Measurements from ENCODE around the gene KIF21A. TPM values are rescaled to one million over a fixed set of nuclear protein-coding genes. Genes with fewer than 3 reads are reported as not detected.

Gene KIF21A, protein sequence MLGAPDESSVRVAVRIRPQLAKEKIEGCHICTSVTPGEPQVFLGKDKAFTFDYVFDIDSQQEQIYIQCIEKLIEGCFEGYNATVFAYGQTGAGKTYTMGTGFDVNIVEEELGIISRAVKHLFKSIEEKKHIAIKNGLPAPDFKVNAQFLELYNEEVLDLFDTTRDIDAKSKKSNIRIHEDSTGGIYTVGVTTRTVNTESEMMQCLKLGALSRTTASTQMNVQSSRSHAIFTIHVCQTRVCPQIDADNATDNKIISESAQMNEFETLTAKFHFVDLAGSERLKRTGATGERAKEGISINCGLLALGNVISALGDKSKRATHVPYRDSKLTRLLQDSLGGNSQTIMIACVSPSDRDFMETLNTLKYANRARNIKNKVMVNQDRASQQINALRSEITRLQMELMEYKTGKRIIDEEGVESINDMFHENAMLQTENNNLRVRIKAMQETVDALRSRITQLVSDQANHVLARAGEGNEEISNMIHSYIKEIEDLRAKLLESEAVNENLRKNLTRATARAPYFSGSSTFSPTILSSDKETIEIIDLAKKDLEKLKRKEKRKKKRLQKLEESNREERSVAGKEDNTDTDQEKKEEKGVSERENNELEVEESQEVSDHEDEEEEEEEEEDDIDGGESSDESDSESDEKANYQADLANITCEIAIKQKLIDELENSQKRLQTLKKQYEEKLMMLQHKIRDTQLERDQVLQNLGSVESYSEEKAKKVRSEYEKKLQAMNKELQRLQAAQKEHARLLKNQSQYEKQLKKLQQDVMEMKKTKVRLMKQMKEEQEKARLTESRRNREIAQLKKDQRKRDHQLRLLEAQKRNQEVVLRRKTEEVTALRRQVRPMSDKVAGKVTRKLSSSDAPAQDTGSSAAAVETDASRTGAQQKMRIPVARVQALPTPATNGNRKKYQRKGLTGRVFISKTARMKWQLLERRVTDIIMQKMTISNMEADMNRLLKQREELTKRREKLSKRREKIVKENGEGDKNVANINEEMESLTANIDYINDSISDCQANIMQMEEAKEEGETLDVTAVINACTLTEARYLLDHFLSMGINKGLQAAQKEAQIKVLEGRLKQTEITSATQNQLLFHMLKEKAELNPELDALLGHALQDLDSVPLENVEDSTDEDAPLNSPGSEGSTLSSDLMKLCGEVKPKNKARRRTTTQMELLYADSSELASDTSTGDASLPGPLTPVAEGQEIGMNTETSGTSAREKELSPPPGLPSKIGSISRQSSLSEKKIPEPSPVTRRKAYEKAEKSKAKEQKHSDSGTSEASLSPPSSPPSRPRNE (N-terminal part only)
- total RNA-seq, result 10 to 100 TPM in 4 of 5 donors, 1 to 10 TPM in 1; 9.9 to 19.6 (median 13.2) TPM
- 26.8 TPM for total RNA-seq (2013)
- total RNA-seq, result 20.8 to 179 (median 43.8) reads per million in 29 experiments

DNA sequence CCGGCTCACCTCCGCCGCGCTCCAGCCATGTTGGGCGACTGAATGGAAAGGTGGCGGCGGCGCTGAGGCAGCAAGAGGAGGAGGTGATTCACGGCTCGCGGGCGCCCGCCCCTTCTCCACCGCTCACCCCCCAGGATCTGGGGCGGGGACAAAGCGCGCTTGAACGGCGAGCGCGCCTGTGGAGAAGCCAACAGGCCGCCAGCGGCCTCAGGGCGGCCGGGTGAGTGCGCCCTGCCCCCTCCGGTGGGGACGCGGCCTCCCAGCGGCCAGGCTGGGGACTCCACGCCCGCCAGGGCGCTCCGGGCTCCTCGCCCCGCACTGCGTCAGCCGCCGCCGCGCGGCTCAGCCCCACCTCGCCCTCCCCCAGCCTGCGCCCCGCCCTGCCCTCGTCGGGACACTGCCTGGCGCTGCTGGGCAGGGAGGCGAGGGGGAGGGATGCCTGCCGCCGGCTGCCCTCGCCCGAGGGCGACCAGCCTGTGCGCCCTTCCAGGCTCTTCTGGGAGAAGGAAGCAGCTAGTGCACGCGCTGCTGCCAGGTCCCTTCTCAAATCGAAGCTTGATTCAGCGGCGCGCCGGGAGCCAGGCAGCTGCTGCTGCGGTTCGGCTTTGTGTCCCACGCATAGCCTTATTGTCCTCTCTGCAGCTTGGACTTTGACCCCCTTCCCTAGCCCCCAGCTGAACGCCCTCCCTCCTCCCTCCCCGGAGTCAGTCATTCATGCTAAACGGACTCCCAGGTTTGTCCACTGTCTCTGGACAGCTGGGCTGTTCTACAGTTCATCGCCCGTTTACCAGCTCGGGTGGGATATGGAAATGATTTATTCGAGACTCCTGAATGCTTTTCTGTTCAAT, at the start of gene KIF21A:
KIF21A (minus strand) TSS at position 40 of the 848 bp plus-strand sequence. CDS start 150 bp downstream, outside the sequence.
- H3K27ac ChIP-seq (ENCODE audit: low read length), result peak within 1 kb of the TSS; percentile 78
- H3K27ac Mint-ChIP-seq, result peak within 1 kb of the TSS; percentile 93 to 94
- WGBS (ENCODE audit: insufficient coverage), result 0% methylated on average over 55 of the region's 72 CpGs
- no peaks in the 10 kb centered on the region for H3K36me3 ChIP-seq (ENCODE audit: control insufficient read depth in 2 of 2, extremely low read depth in 1 of 2, insufficient read depth in 1 of 2, low read length in 1 of 2)
- H3K27me3 Mint-ChIP-seq, result peaks cover 0 to 3% of the 10 kb centered on the region in 2 donors
- H3K4me3 ChIP-seq (ENCODE audit: control insufficient read depth in 1 of 2, extremely low read depth in 1 of 2, low read length in 1 of 2), result peak within 1 kb of the TSS; percentile 45 to 66
- peaks cover 13 to 23% (median 22%) of the 10 kb centered on the region in 3 donors for H3K4me1 Mint-ChIP-seq
- H3K9me3 ChIP-seq, result no peaks in the 10 kb centered on the region
- H3K36me3 Mint-ChIP-seq, result no peaks in the 10 kb centered on the region
- H3K4me3 Mint-ChIP-seq, result peak within 1 kb of the TSS; percentile 95 to 96 (median 95)
- DNase-seq (peak; percentile 72 to 93 (median 83)), ATAC-seq (replicated peaks in 1 of 4) (peak; percentile 88 to 91 (median 88))
- no peaks in the 10 kb centered on the region for H3K27me3 ChIP-seq (replicated peaks in 1 of 2; ENCODE audit: control insufficient read depth in 2 of 2, extremely low read depth in 1 of 2, insufficient read depth in 2 of 2, low read length in 1 of 2)
- ChIA-PET CTCF (interaction anchor here in 1 of 2 donors (0.6 to 1.8 kb wide), 4 partner anchors 12 to 176 kb away, joined by 3 to 6 read pairs (median 4); partner anchors contain the start of gene ABCD2), POLR2A (interaction anchor here in 1 of 2 donors (0.6 kb wide), 1 partner anchor 8 kb away, joined by 3 read pairs; no protein-coding TSS in a partner anchor)
- H3K9me3 Mint-ChIP-seq, result no peaks in the 10 kb centered on the region
- peaks cover 0 to 12% of the 10 kb centered on the region in 2 experiments for H3K4me1 ChIP-seq (ENCODE audit: control insufficient read depth in 1 of 2, extremely low read depth in 1 of 2, insufficient read depth in 2 of 2, low read length in 2 of 2)

DNA sequence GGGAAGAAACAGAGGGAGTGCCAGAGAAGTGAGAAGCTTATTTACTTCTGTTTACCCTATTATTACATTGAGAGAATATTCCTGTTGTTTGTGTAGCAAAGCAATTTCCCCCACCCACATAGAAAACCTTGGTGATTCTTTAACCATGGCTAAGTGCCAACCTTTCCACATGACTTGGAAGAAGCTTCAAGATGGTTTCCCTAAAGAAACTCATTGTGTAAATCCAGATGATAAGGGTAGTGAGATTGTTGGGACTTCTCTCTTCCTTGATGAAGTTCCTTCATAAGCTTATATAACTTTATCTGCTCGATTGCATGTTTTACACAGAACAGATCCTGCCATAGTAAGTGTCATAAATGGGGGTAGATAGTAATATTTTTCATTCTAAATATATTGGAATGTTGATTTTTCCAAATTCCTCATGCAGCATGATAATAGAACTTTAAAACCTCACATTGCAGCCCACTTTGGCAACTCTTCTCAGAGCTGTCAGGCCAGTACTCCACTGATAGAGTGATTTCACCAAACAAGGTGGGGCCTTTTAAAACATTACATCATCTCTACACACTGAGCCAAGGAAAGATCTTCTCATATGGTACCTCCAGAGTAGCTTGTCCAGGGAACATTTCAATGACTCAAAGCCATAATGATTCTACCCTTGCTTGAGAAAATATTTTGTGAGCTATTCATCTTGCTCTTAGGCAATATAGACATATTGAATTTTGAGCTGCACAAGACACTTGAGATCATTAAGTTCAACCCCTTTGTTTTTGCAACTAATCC, 47.8 kb upstream of the KIF21A start:
- peaks cover 3 to 5% (median 4%) of the 10 kb centered on the region in 3 donors for H3K9me3 Mint-ChIP-seq
- H3K36me3 Mint-ChIP-seq, result peaks cover 3% of the 10 kb centered on the region
- H3K4me1 Mint-ChIP-seq, result no peaks in the 10 kb centered on the region
- ATAC-seq (replicated peaks in 1 of 4), result no peak
- Histone ChIP-seq H3K9me3 (no peaks in the 10 kb centered on the region), H3K27me3 (replicated peaks in 1 of 2; ENCODE audit: control insufficient read depth in 2 of 2, extremely low read depth in 1 of 2, insufficient read depth in 2 of 2, low read length in 1 of 2) (no peaks in the 10 kb centered on the region), H3K4me1 (ENCODE audit: control insufficient read depth in 1 of 2, extremely low read depth in 1 of 2, insufficient read depth in 2 of 2, low read length in 2 of 2) (no peaks in the 10 kb centered on the region), H3K4me3 (ENCODE audit: control insufficient read depth in 1 of 2, extremely low read depth in 1 of 2, low read length in 1 of 2) (no peak overlapping the region), H3K36me3 (ENCODE audit: control insufficient read depth in 2 of 2, extremely low read depth in 1 of 2, insufficient read depth in 1 of 2, low read length in 1 of 2) (no peaks in the 10 kb centered on the region), H3K27ac (ENCODE audit: low read length) (no peak overlapping the region)
- ChIA-PET CTCF (no interaction called here), POLR2A (interaction anchor here in 1 of 2 donors (0.5 kb wide), 1 partner anchor 84 kb away, joined by 3 read pairs; no protein-coding TSS in a partner anchor)
- DNase-seq, result no peak
- no peaks in the 10 kb centered on the region for H3K27me3 Mint-ChIP-seq
- no peak overlapping the region for H3K27ac Mint-ChIP-seq
- no CpG with 5 or more reads among the region's 1 CpG for WGBS (ENCODE audit: insufficient coverage)
- no peak overlapping the region for H3K4me3 Mint-ChIP-seq

DNA sequence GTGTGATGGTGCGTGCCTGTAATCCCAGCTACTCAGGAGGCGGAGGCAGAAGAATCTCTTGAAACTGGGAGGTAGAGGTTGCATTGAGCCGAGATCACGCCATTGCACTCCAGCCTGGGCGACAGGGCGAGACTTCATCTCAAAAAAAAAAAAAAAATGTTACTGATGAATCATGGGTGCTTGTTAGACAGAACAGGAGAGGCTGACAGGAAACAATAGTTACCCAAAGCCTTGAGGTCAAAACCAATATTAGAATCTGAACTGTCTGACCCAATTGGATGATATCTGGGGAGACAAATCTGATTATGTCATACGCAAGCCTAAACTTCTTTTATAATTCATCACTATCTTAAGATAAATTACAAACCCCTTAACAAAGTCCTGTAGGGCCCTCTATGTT, 40.7 kb upstream of the KIF21A start:
- Mint-ChIP-seq H3K4me1 (no peaks in the 10 kb centered on the region), H3K27ac (no peak overlapping the region), H3K36me3 (peaks cover 26% of the 10 kb centered on the region), H3K9me3 (peaks cover 0 to 3% (median 0%) of the 10 kb centered on the region in 3 donors), H3K4me3 (no peak overlapping the region), H3K27me3 (no peaks in the 10 kb centered on the region)
- Histone ChIP-seq H3K36me3 (ENCODE audit: control insufficient read depth in 2 of 2, extremely low read depth in 1 of 2, insufficient read depth in 1 of 2, low read length in 1 of 2) (no peaks in the 10 kb centered on the region), H3K27me3 (replicated peaks in 1 of 2; ENCODE audit: control insufficient read depth in 2 of 2, extremely low read depth in 1 of 2, insufficient read depth in 2 of 2, low read length in 1 of 2) (no peaks in the 10 kb centered on the region), H3K9me3 (no peaks in the 10 kb centered on the region), H3K4me3 (ENCODE audit: control insufficient read depth in 1 of 2, extremely low read depth in 1 of 2, low read length in 1 of 2) (no peak overlapping the region), H3K4me1 (ENCODE audit: control insufficient read depth in 1 of 2, extremely low read depth in 1 of 2, insufficient read depth in 2 of 2, low read length in 2 of 2) (no peaks in the 10 kb centered on the region), H3K27ac (ENCODE audit: low read length) (no peak overlapping the region)
- ATAC-seq (replicated peaks in 1 of 4) (no peak), DNase-seq (no peak)
- CTCF ChIA-PET, result no interaction called here
- WGBS (ENCODE audit: insufficient coverage), result 87% methylated on average over 3 of the region's 7 CpGs
- POLR2A ChIA-PET, result no interaction called here

DNA sequence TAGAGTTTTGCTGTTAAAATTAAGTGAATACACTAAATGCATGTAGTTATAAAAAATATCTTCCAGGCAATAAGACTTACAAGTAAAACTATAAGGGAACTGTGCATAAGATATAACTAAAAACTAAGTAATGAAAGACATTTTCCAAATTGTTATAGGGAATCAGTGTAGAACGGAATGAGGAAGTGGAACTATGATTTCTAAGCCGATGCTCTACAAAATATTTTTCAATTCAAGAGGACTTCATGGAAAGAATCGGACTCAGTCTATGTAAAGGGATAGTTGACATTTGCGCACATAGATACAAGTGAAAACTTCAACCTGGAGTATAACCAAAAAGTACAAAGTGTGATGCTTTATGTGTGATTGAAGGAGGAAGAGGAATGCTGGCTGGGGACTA, 40.1 kb upstream of the KIF21A start:
- DNase-seq (no peak), ATAC-seq (replicated peaks in 1 of 4) (no peak)
- Histone ChIP-seq H3K27ac (ENCODE audit: low read length) (no peak overlapping the region), H3K27me3 (replicated peaks in 1 of 2; ENCODE audit: control insufficient read depth in 2 of 2, extremely low read depth in 1 of 2, insufficient read depth in 2 of 2, low read length in 1 of 2) (no peaks in the 10 kb centered on the region), H3K4me1 (ENCODE audit: control insufficient read depth in 1 of 2, extremely low read depth in 1 of 2, insufficient read depth in 2 of 2, low read length in 2 of 2) (no peaks in the 10 kb centered on the region), H3K9me3 (no peaks in the 10 kb centered on the region), H3K36me3 (ENCODE audit: control insufficient read depth in 2 of 2, extremely low read depth in 1 of 2, insufficient read depth in 1 of 2, low read length in 1 of 2) (no peaks in the 10 kb centered on the region), H3K4me3 (ENCODE audit: control insufficient read depth in 1 of 2, extremely low read depth in 1 of 2, low read length in 1 of 2) (no peak overlapping the region)
- peaks cover 0 to 3% (median 0%) of the 10 kb centered on the region in 3 donors for H3K9me3 Mint-ChIP-seq
- CTCF ChIA-PET, result no interaction called here
- POLR2A ChIA-PET, result no interaction called here
- no peaks in the 10 kb centered on the region for H3K27me3 Mint-ChIP-seq
- H3K4me3 Mint-ChIP-seq, result no peak overlapping the region
- H3K27ac Mint-ChIP-seq, result no peak overlapping the region
- peaks cover 29% of the 10 kb centered on the region for H3K36me3 Mint-ChIP-seq
- no peaks in the 10 kb centered on the region for H3K4me1 Mint-ChIP-seq
- WGBS (ENCODE audit: insufficient coverage), result 100% methylated on average over 2 of the region's 4 CpGs

DNA sequence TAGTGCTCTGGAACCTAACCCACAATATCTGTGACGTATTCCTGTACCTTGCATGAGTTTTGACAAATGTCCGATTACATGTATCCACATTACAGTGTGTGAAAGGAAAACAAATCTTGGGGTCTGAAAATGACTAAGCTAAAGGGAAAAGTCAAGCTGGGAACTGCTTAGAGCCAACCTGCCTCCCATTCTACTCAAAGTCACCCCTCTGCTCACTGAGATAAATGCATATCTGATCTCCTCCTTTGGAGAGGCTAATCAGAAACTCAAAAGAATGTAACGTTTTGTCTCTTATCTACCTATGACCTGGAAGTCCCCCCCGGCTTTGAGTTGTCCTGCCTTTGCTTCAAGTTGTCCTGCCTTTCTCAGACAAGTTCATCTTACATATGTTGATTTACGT, 34.0 kb upstream of the KIF21A start:
- H3K4me3 Mint-ChIP-seq, result no peak overlapping the region

More for the DNA sequence above, 34.0 kb upstream of the KIF21A start:
- no peak for DNase-seq
- Histone ChIP-seq H3K27ac (ENCODE audit: low read length) (no peak overlapping the region), H3K27me3 (replicated peaks in 1 of 2; ENCODE audit: control insufficient read depth in 2 of 2, extremely low read depth in 1 of 2, insufficient read depth in 2 of 2, low read length in 1 of 2) (peaks cover 0 to 3% of the 10 kb centered on the region in 2 experiments), H3K4me3 (ENCODE audit: control insufficient read depth in 1 of 2, extremely low read depth in 1 of 2, low read length in 1 of 2) (no peak overlapping the region), H3K4me1 (ENCODE audit: control insufficient read depth in 1 of 2, extremely low read depth in 1 of 2, insufficient read depth in 2 of 2, low read length in 2 of 2) (no peaks in the 10 kb centered on the region), H3K36me3 (ENCODE audit: control insufficient read depth in 2 of 2, extremely low read depth in 1 of 2, insufficient read depth in 1 of 2, low read length in 1 of 2) (no peaks in the 10 kb centered on the region), H3K9me3 (no peaks in the 10 kb centered on the region)
- ATAC-seq (replicated peaks in 1 of 4), result no peak
- Mint-ChIP-seq H3K4me1 (no peaks in the 10 kb centered on the region), H3K36me3 (peaks cover 32% of the 10 kb centered on the region), H3K27ac (no peak overlapping the region), H3K9me3 (peaks cover 2 to 15% (median 4%) of the 10 kb centered on the region in 3 donors), H3K27me3 (peaks cover 0 to 3% of the 10 kb centered on the region in 2 donors)
- POLR2A ChIA-PET, result no interaction called here
- CTCF ChIA-PET, result no interaction called here
- 100% methylated on average over 2 of the region's 5 CpGs for WGBS (ENCODE audit: insufficient coverage)
